Measurements from ENCODE around the gene ATP2A3.

GRCh38 chr17:3895354-3895753 lies 68.9 kb downstream of the ATP2A3 start:
- TF ChIP-seq CTCF (conservative IDR thresholded peaks at IDR 0.05; ENCODE audit: low read length) (no peak), EZH2phosphoT487 (IDR thresholded peaks at IDR 0.05; ENCODE audit: borderline replicate concordance) (no peak)
